ENCODE measurements around the gene CHRNA1.

DNA sequence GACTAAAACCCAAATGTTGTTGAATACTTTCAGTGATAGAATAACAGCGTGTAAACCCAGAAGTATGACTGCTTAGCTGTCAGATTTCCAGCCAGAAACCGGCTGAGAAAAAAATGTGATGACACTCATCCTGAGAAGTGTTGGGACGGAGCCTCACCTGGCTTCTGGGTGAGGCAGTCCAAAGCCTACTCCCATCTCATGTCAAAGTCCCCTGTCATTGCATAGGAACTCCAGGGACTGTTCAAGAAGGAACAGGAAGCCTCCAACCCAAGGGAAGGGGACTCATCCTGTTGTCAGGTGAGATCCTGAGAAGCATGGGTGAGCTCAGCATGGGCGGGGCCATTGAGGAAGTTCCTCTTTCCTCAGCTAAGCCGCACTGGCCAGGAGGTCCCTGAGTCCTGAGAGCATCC is 11.3 kb upstream of the CHRNA1 start:
- TF ChIP-seq, protein P1, sequence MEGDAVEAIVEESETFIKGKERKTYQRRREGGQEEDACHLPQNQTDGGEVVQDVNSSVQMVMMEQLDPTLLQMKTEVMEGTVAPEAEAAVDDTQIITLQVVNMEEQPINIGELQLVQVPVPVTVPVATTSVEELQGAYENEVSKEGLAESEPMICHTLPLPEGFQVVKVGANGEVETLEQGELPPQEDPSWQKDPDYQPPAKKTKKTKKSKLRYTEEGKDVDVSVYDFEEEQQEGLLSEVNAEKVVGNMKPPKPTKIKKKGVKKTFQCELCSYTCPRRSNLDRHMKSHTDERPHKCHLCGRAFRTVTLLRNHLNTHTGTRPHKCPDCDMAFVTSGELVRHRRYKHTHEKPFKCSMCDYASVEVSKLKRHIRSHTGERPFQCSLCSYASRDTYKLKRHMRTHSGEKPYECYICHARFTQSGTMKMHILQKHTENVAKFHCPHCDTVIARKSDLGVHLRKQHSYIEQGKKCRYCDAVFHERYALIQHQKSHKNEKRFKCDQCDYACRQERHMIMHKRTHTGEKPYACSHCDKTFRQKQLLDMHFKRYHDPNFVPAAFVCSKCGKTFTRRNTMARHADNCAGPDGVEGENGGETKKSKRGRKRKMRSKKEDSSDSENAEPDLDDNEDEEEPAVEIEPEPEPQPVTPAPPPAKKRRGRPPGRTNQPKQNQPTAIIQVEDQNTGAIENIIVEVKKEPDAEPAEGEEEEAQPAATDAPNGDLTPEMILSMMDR (conservative IDR thresholded peaks at IDR 0.05): no peak
- no peak for TF ChIP-seq EZH2 (IDR thresholded peaks at IDR 0.05; ENCODE audit: low read depth)

Measured in PC-9 (cell line).